SK-N-SH (cell line): Measurements from ENCODE around the gene IGFBP7. TPM values are rescaled to one million over a fixed set of nuclear protein-coding genes. Genes with fewer than 3 reads are reported as not detected.
A peak's percentile ranks its signal among the peaks of the same experiment; 100 is the strongest.

Experiments
- CTCF ChIA-PET: fragments of 300-600, 350-600 bp; formaldehyde crosslinking; extraction: SDS; loops from one replicate; lab custom pipeline; 2021; lab: Yijun Ruan, JAX
- POLR2A ChIA-PET: fragments of 350-600 bp; sonication (Branson Sonifier 250); formaldehyde crosslinking; extraction: SDS; loops from one replicate; lab custom pipeline; 2020; ENCODE audit warnings: antibody characterized with exemption, inconsistent platforms; lab: Yijun Ruan, JAX
- DNase-seq: peaks from one replicate; pipeline ENCODE4 v3.0.0; 2012
- H2AFZ ChIP-seq: fragments of 200-600 bp; sonication (generic); 2 replicates; pipeline ENCODE4 v1.8.1; 2016; ENCODE audit warnings: antibody characterized with exemption, mild to moderate bottlenecking, low read depth
- H3F3A ChIP-seq: fragments of 200-600 bp; sonication (generic); replicated peaks from 2 replicates; pipeline ENCODE3; 2016; ENCODE audit warnings: antibody characterized with exemption, mild to moderate bottlenecking; ENCODE audit not compliant: insufficient read depth
- H3K27ac ChIP-seq, 2 experiments: fragments of 200-500 bp in 1 of 2; fragments of 200-600 bp in 1 of 2; sonication (Bioruptor generic) in 1 of 2; sonication (generic), shearing (Covaris generic) in 1 of 2; 2 replicates each; pipeline versions ENCODE4 v1.5.1 to v1.6.1; 2014 to 2016; ENCODE audit warnings: low read depth in 2 of 2, inconsistent platforms in 1 of 2, low read length in 1 of 2, mild to moderate bottlenecking in 1 of 2, mixed read lengths in 1 of 2
- H3K27me3 ChIP-seq: fragments of 200-600 bp; sonication (generic), shearing (Covaris generic); 2 replicates; pipeline ENCODE4 v1.6.1; 2016; ENCODE audit warnings: mixed run types; ENCODE audit not compliant: insufficient read depth
- H3K36me3 ChIP-seq, 2 experiments: fragments of 200-500 bp in 1 of 2; fragments of 200-600 bp in 1 of 2; sonication (Bioruptor generic) in 1 of 2; sonication (generic) in 1 of 2; replicated peaks in 1 of 2; 2 replicates each; pipeline versions ENCODE3 to v1.5.1; 2014 to 2016; ENCODE audit warnings: low read length in 1 of 2, mild to moderate bottlenecking in 1 of 2; ENCODE audit not compliant: insufficient read depth in 2 of 2, control insufficient read depth in 1 of 2
- H3K4me1 ChIP-seq, 2 experiments: fragments of 200-500 bp in 1 of 2; fragments of 200-600 bp in 1 of 2; sonication (Bioruptor generic) in 1 of 2; sonication (generic), shearing (Covaris generic) in 1 of 2; 2 replicates each; pipeline versions ENCODE4 v1.5.1 to v1.6.1; 2014 to 2016; ENCODE audit warnings: low read depth in 1 of 2, low read length in 1 of 2, mixed run types in 1 of 2; ENCODE audit not compliant: insufficient read depth in 2 of 2, control insufficient read depth in 1 of 2
- H3K4me2 ChIP-seq: fragments of 200-600 bp; sonication (generic), shearing (Covaris generic); 2 replicates; pipeline ENCODE4 v1.6.1; 2017; ENCODE audit warnings: mixed run types
- H3K4me3 ChIP-seq, 2 experiments: fragments of 200-500 bp in 1 of 2; fragments of 200-600 bp in 1 of 2; sonication (Bioruptor generic) in 1 of 2; sonication (generic), shearing (Covaris generic) in 1 of 2; 2 replicates each; pipeline versions ENCODE4 v1.5.1 to v1.8.1; 2014 to 2016; ENCODE audit warnings: low read depth in 2 of 2, inconsistent platforms in 1 of 2, low read length in 1 of 2, mild to moderate bottlenecking in 1 of 2, mixed read lengths in 1 of 2, moderate library complexity in 1 of 2
- H3K79me2 ChIP-seq: fragments of 200-600 bp; sonication (generic); 2 replicates; pipeline ENCODE4 v1.8.1; 2017; ENCODE audit warnings: mild to moderate bottlenecking; ENCODE audit not compliant: insufficient read depth
- H3K9ac ChIP-seq: fragments of 200-600 bp; sonication (generic); 2 replicates; pipeline ENCODE4 v1.6.1; 2017; ENCODE audit warnings: mixed run types
- H3K9me2 ChIP-seq: fragments of 200-600 bp; sonication (generic); 2 replicates; pipeline ENCODE4 v1.6.1; 2017; ENCODE audit warnings: mixed run types
- H3K9me3 ChIP-seq: fragments of 200-600 bp; sonication (generic); 2 replicates; pipeline ENCODE4 v1.6.1; 2017; ENCODE audit warnings: mixed run types, mild to moderate bottlenecking, moderate library complexity
- H4K20me1 ChIP-seq: fragments of 200-600 bp; sonication (generic); 2 replicates; pipeline ENCODE4 v1.6.1; 2017; ENCODE audit warnings: mild to moderate bottlenecking, mixed run types; ENCODE audit not compliant: insufficient read depth
- CHD2 ChIP-seq: fragments of 150-350 bp; IDR thresholded peaks from 2 replicates; pipeline ENCODE4 v1.6.1; 2018; ENCODE audit warnings: low read length; ENCODE audit not compliant: partially characterized antibody
- CTCF ChIP-seq: fragments of 200-600 bp; sonication (generic); IDR thresholded peaks from 2 replicates; pipeline ENCODE4 v1.6.1; 2017; ENCODE audit warnings: antibody characterized with exemption, mild to moderate bottlenecking, moderate library complexity
- ELF1 ChIP-seq: IDR thresholded peaks from 2 replicates; pipeline ENCODE4 v1.4.0; 2012
- IRF3 ChIP-seq: fragments of 150-350 bp; IDR thresholded peaks from 2 replicates; pipeline ENCODE4 v1.6.1; 2016; ENCODE audit warnings: mild to moderate bottlenecking, low read depth, low read length
- JUND ChIP-seq: IDR thresholded peaks from 2 replicates; pipeline ENCODE4 v1.4.0; 2012
- MEF2A ChIP-seq: IDR thresholded peaks from 2 replicates; pipeline ENCODE4 v1.4.0; 2012; ENCODE audit warnings: low read depth, borderline replicate concordance
- NRF1 ChIP-seq: IDR thresholded peaks from 2 replicates; pipeline ENCODE4 v1.6.1; 2012; ENCODE audit warnings: low read depth, mild to moderate bottlenecking, low read length
- POLR2AphosphoS5 ChIP-seq: IDR thresholded peaks from 2 replicates; pipeline ENCODE4 v1.6.1; 2012; ENCODE audit warnings: low read depth, low read length
- REST ChIP-seq: IDR thresholded peaks from 2 replicates; pipeline ENCODE4 v1.6.1; 2012; ENCODE audit warnings: mild to moderate bottlenecking, low read depth, low read length, moderate library complexity
- RFX5 ChIP-seq: IDR thresholded peaks from 2 replicates; pipeline ENCODE4 v1.6.1; 2012; ENCODE audit warnings: mild to moderate bottlenecking, improper control_type of control experiment, low read length
- RXRA ChIP-seq: IDR thresholded peaks from 2 replicates; pipeline ENCODE4 v1.4.0; 2012; ENCODE audit warnings: low read depth, mild to moderate bottlenecking, borderline replicate concordance
- SIN3A ChIP-seq: IDR thresholded peaks from 2 replicates; pipeline ENCODE4 v1.6.1; 2012; ENCODE audit warnings: low read depth, mild to moderate bottlenecking, low read length, moderate library complexity, borderline replicate concordance
- TAF1 ChIP-seq: IDR thresholded peaks from 2 replicates; pipeline ENCODE4 v1.6.1; 2012; ENCODE audit warnings: low read depth, mild to moderate bottlenecking, low read length, moderate library complexity, borderline replicate concordance
- USF1 ChIP-seq: IDR thresholded peaks from 2 replicates; pipeline ENCODE4 v1.4.0; 2012; ENCODE audit warnings: low read depth, borderline replicate concordance
- USF2 ChIP-seq: fragments of 150-350 bp; IDR thresholded peaks from 2 replicates; pipeline ENCODE4 v1.6.1; 2017; ENCODE audit warnings: antibody characterized with exemption, low read length, low read depth, borderline replicate concordance
- WGBS: methylation state at CpG from one replicate; pipeline ENCODE4 v1.1.6; 2017; ENCODE audit warnings: low lambda C conversion rate; 5-methylcytosine and 5-hydroxymethylcytosine counted together
- polyA plus RNA-seq, 3 experiments: library from polyadenylated mRNA; depleted of rRNA; stranded (reverse); fragments of >200 nt; gene quantifications; 2 replicates each; pipeline ENCODE4 v1.2.3, GENCODE V29; 2012

IGFBP7 gene
- polyA plus RNA-seq, 1 of the 3 experiments (the other 2 are of a cell fraction), result 0.38 TPM

- H3K36me3 ChIP-seq, result no peaks in the 10 kb centered on the region
- peak overlapping the region; percentile 19; the same call in 1 of the 2 replicates for H2AFZ ChIP-seq
- TF ChIP-seq RFX5 (no peak), RXRA (no peak), POLR2AphosphoS5 (no peak), CTCF (no peak), USF1 (no peak), JUND (no peak), MEF2A (no peak), SIN3A (no peak), ELF1 (no peak), CHD2 (no peak), REST (no peak), IRF3 (no peak), TAF1 (no peak), NRF1 (no peak), USF2 (no peak)
- H3K79me2 ChIP-seq, result no peaks in the 10 kb centered on the region
- no peaks in the 10 kb centered on the region for H3K9me3 ChIP-seq
- peak overlapping the region in 1 of 2 experiments; percentile 61; a peak in 2 of 4 replicates for H3K27ac ChIP-seq
- DNase-seq, result no peak
- H4K20me1 ChIP-seq, result no peaks in the 10 kb centered on the region
- peaks cover 11% of the 10 kb centered on the region in 2 experiments; a peak in 3 of 4 replicates for H3K4me1 ChIP-seq
- no peaks in the 10 kb centered on the region for H3K9me2 ChIP-seq
- peak overlapping the region; percentile 12; the same call in 1 of the 2 replicates for H3K9ac ChIP-seq
- ChIA-PET CTCF (no interaction called here), POLR2A (no interaction called here)
- WGBS, result 88% methylated on average over 2 of the region's 2 CpGs
- H3K27me3 ChIP-seq, result no peaks in the 10 kb centered on the region
- no peak overlapping the region for H3K4me3 ChIP-seq
- H3F3A ChIP-seq, result peaks cover 27% of the 10 kb centered on the region
- H3K4me2 ChIP-seq, result no peak overlapping the region
These were observed 14.9 kb downstream of the IGFBP7 start for GRCh38 chr4:57095245-57095644.
